RWPE2 (cell line): ENCODE results near the gene NPAS1.
A peak's percentile ranks its signal among the peaks of the same experiment; 100 is the strongest.

ENCODE experiments used
- ATAC-seq: fragments of 200-7000 bp; cut with Tn5 transposase; 3 replicates; pipeline ENCODE4 v1.9.1; 2021; ENCODE audit warnings: low read depth
- DNase-seq: peaks from one replicate; pipeline ENCODE4 v3.0.0-alpha.2; 2020; ENCODE audit warnings: low spot score
- H3K27ac ChIP-seq: fragments of 450-650 bp; 2 replicates; pipeline ENCODE4 v1.5.1; 2017; ENCODE audit warnings: mild to moderate bottlenecking; ENCODE audit not compliant: poor library complexity, severe bottlenecking
- H3K27me3 ChIP-seq: fragments of 250-450 bp; sonication (Bioruptor Pico); 2 replicates; pipeline ENCODE4 v1.5.1; 2021; ENCODE audit warnings: mild to moderate bottlenecking, moderate library complexity; ENCODE audit not compliant: insufficient read depth, poor library complexity, severe bottlenecking
- H3K36me3 ChIP-seq: fragments of 250-450 bp; sonication (Bioruptor Pico); 2 replicates; pipeline ENCODE4 v1.5.1; 2020; ENCODE audit warnings: low read depth, mild to moderate bottlenecking, moderate library complexity
- H3K4me1 ChIP-seq: fragments of 250-450 bp; sonication (Bioruptor Pico); 2 replicates; pipeline ENCODE4 v1.5.1; 2021; ENCODE audit warnings: mild to moderate bottlenecking, moderate library complexity; ENCODE audit not compliant: insufficient read depth, poor library complexity, severe bottlenecking
- H3K4me3 ChIP-seq: fragments of 250-450 bp; sonication (Bioruptor Pico); 2 replicates; pipeline ENCODE4 v1.5.1; 2021; ENCODE audit warnings: mild to moderate bottlenecking, moderate library complexity; ENCODE audit not compliant: severe bottlenecking
- H3K9me3 ChIP-seq: fragments of 250-450 bp; sonication (Bioruptor Pico); 2 replicates; pipeline ENCODE4 v1.5.1; 2021; ENCODE audit warnings: mild to moderate bottlenecking, moderate library complexity; ENCODE audit not compliant: severe bottlenecking
- TF ChIP-seq, protein P1 (sequence below): fragments of 450-650 bp; IDR thresholded peaks from one replicate; pipeline ENCODE4 v1.5.1; 2017; ENCODE audit warnings: mild to moderate bottlenecking, moderate library complexity; ENCODE audit not compliant: poor library complexity, severe bottlenecking

NPAS1 gene

DNA sequence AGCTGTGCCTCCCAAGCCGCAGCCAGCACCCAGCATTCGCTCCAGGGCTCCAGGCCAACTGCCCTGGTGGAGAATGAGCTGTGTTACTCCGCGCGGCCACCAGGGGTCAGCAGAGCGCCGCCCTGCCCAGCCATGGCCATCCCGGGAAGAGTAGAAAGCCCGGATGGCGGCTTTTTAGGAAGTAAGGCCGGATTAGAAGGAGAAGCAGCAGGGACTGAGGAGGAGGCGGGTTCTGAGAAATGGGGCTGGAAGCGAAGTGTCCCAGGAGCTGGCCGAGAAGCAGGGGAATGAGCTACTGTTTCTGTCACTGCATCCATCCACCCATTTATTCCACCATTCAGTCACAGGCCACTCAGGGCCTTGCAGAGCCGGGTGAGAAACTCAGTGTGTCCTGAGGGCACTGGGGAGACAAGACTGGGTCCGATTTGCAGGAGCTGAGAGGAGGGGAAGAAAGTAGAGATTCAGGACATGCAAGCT lies 6.6 kb upstream of the NPAS1 start:
- no peak for DNase-seq
- Histone ChIP-seq H3K36me3 (no peaks in the 10 kb centered on the region), H3K27ac (no peak overlapping the region), H3K4me3 (no peak overlapping the region), H3K4me1 (no peaks in the 10 kb centered on the region), H3K9me3 (no peaks in the 10 kb centered on the region), H3K27me3 (no peaks in the 10 kb centered on the region)
- peak; percentile 90 for ATAC-seq
- TF ChIP-seq, protein P1, sequence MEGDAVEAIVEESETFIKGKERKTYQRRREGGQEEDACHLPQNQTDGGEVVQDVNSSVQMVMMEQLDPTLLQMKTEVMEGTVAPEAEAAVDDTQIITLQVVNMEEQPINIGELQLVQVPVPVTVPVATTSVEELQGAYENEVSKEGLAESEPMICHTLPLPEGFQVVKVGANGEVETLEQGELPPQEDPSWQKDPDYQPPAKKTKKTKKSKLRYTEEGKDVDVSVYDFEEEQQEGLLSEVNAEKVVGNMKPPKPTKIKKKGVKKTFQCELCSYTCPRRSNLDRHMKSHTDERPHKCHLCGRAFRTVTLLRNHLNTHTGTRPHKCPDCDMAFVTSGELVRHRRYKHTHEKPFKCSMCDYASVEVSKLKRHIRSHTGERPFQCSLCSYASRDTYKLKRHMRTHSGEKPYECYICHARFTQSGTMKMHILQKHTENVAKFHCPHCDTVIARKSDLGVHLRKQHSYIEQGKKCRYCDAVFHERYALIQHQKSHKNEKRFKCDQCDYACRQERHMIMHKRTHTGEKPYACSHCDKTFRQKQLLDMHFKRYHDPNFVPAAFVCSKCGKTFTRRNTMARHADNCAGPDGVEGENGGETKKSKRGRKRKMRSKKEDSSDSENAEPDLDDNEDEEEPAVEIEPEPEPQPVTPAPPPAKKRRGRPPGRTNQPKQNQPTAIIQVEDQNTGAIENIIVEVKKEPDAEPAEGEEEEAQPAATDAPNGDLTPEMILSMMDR, result peak; percentile 98

DNA sequence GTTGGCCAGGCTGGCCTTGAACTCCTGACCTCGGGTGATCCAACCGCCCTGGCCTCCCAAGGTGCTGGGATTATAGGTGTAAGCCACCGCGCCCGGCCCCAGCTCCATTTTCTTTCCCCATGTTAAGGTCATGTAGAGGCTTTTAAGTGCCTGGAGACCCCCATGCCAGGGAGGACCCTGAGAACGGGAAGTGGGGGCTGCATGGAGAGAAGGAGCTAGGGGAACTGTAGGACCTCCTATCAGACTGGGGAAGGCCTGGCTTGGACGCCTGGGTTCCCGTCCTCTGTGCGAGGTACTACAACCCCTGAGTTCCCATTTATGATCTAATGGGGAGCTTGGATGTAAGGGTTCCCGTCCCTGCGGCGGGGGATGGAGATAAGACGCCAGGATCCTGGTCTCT lies 714 bp upstream of the NPAS1 start:
- Histone ChIP-seq H3K9me3 (no peaks in the 10 kb centered on the region), H3K36me3 (no peaks in the 10 kb centered on the region), H3K27ac (no peak overlapping the region), H3K4me1 (no peaks in the 10 kb centered on the region), H3K27me3 (peaks cover 47% of the 10 kb centered on the region), H3K4me3 (no peak overlapping the region)
- no peak for ATAC-seq
- no peak for DNase-seq
- TF ChIP-seq, protein P1, result no peak

DNA sequence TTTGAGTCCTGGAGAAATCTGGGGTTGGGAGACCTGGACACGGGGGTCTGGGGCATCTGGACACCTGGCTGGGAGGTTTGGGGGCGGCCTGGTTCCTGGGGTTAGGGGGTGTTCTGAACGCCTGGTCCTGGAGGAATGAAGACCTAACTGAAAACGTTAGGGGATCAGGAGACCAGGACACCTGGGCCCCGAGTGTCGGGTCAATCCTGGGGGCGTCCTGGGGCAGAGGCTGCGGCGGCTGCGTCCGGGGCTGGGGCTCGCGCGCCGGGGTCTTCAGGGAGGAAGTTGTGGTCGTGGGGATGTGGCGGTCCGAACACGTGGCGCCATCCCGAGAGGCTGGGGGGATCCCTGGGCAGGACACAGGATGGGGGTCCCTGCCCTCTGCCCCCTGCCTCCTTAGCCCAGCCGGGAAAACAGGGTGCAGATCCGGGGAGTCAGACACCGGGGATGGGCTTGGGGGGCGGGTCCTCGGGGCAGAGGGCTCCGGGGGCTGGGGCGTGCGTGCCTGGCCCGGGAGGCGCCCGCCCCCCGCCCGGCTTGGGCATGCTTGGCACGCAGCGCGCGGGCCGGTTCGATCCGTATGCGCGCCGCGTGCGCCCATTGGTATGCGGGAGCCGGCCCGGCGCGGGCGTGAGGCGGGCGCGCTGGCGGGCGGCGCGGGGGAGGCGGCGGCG lies 632 bp downstream of the NPAS1 start:
- ATAC-seq (no peak), DNase-seq (peak; percentile 43)
- peak overlapping the region; percentile 25 for H3K4me3 ChIP-seq
- H3K27me3 ChIP-seq, result peaks cover 57% of the 10 kb centered on the region
- no peaks in the 10 kb centered on the region for H3K36me3 ChIP-seq
- H3K9me3 ChIP-seq, result no peaks in the 10 kb centered on the region
- no peaks in the 10 kb centered on the region for H3K4me1 ChIP-seq
- H3K27ac ChIP-seq, result no peak overlapping the region
- TF ChIP-seq, protein P1, result no peak

DNA sequence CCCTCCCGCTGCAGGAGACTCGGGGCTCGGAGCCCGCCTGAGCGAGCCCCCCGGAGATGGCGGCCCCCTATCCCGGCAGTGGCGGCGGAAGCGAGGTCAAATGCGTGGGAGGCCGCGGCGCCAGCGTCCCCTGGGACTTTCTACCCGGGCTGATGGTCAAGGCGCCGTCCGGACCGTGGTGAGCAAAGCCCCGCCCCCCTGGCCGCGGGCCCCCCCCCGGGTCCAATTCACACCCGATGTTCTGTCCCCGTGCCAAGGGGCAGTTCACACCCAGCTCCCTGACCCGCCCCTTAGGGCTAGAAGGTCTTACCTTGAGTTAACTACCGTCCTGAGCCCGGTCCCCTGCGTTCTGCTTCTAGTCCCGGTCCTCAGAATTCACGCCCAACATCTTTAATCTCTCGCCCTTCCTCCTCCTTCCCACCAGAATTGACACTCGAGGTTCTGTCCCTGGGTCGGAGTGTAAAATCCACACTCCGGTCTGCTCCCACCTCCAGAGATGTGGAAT lies 1.4 kb downstream of the NPAS1 start:
- no peaks in the 10 kb centered on the region for H3K4me1 ChIP-seq
- peaks cover 57% of the 10 kb centered on the region for H3K27me3 ChIP-seq
- no peak overlapping the region for H3K27ac ChIP-seq
- no peak for DNase-seq
- H3K9me3 ChIP-seq, result no peaks in the 10 kb centered on the region
- 0 out of 3 replicates have a peak, but pooled peaks have one; percentile 15 for ATAC-seq
- TF ChIP-seq, protein P1, result no peak
- no peaks in the 10 kb centered on the region for H3K36me3 ChIP-seq
- H3K4me3 ChIP-seq, result peak overlapping the region; percentile 25
